A204.1 (cell line): ENCODE results near the gene SLC38A5.
"Not testable (repeated sequence)": the region's sequence is repeated elsewhere in the genome, so short reads cannot be mapped to it uniquely, and the experiment has no call there.

Experiments used
- FAIRE-seq: peaks from 2 replicates; lab custom pipeline; 2012; peaks lifted over from hg19 to GRCh38; lab: Jason Lieb, UNC

Gene SLC38A5

GRCh38 chrX:48470110-48470832 is at the start of gene SLC38A5:
Gene SLC38A5 (minus strand): TSS chrX:48470260. CDS start chrX:48467924, 2,336 bp downstream.
- FAIRE-seq = no peak

- FAIRE-seq = not testable (repeated sequence)
Measured at GRCh38 chrX:48519481-48519880, 49.4 kb upstream of the SLC38A5 start.

- no peak for FAIRE-seq
Measured at GRCh38 chrX:48516987-48517386, 46.9 kb upstream of the SLC38A5 start.

- FAIRE-seq = no peak
Measured at GRCh38 chrX:48516285-48516684, 46.2 kb upstream of the SLC38A5 start.

GRCh38 chrX:48515842-48516241 is 45.8 kb upstream of the SLC38A5 start:
- no peak for FAIRE-seq

- no peak for FAIRE-seq
Measured at GRCh38 chrX:48514868-48515460, 44.9 kb upstream of the SLC38A5 start.

GRCh38 chrX:48514126-48514806 is 44.2 kb upstream of the SLC38A5 start:
- no peak for FAIRE-seq

- no peak for FAIRE-seq
Measured at GRCh38 chrX:48513670-48514069, 43.6 kb upstream of the SLC38A5 start.

- FAIRE-seq = no peak
Measured at GRCh38 chrX:48512371-48512935, 42.4 kb upstream of the SLC38A5 start.

- FAIRE-seq = no peak
Measured at GRCh38 chrX:48511560-48511959, 41.5 kb upstream of the SLC38A5 start.

GRCh38 chrX:48509619-48510018 is 39.6 kb upstream of the SLC38A5 start:
- no peak for FAIRE-seq

- no peak for FAIRE-seq
Measured at GRCh38 chrX:48509245-48509590, 39.2 kb upstream of the SLC38A5 start.

- no peak for FAIRE-seq
Measured at GRCh38 chrX:48508400-48509244, 38.6 kb upstream of the SLC38A5 start, which contains the start of gene PORCN. Gene PORCN (plus strand): TSS chrX:48508992. CDS start chrX:48509821, 829 bp downstream.

GRCh38 chrX:48507246-48507645 is 37.2 kb upstream of the SLC38A5 start:
- FAIRE-seq = no peak

- FAIRE-seq = no peak
Measured at GRCh38 chrX:48505481-48505880, 35.4 kb upstream of the SLC38A5 start.

- FAIRE-seq = no peak
Measured at GRCh38 chrX:48504261-48504660, 34.2 kb upstream of the SLC38A5 start.

- FAIRE-seq = no peak
Measured at GRCh38 chrX:48498374-48498809, 28.3 kb upstream of the SLC38A5 start.

GRCh38 chrX:48497871-48498270 is 27.8 kb upstream of the SLC38A5 start:
- no peak for FAIRE-seq

GRCh38 chrX:48496660-48497059 is 26.6 kb upstream of the SLC38A5 start:
- FAIRE-seq = no peak

GRCh38 chrX:48493890-48494364 is 23.9 kb upstream of the SLC38A5 start:
- no peak for FAIRE-seq

- no peak for FAIRE-seq
Measured at GRCh38 chrX:48492293-48492910, 22.3 kb upstream of the SLC38A5 start.
